G401.6 (cell line): ENCODE measurements around the gene NUP62CL.
A peak's percentile ranks its signal among the peaks of the same experiment; 100 is the strongest.

Experiments
- FAIRE-seq: peaks from 2 replicates; lab custom pipeline; 2012; peaks lifted over from hg19 to GRCh38; lab: Jason Lieb, UNC

Gene NUP62CL

DNA sequence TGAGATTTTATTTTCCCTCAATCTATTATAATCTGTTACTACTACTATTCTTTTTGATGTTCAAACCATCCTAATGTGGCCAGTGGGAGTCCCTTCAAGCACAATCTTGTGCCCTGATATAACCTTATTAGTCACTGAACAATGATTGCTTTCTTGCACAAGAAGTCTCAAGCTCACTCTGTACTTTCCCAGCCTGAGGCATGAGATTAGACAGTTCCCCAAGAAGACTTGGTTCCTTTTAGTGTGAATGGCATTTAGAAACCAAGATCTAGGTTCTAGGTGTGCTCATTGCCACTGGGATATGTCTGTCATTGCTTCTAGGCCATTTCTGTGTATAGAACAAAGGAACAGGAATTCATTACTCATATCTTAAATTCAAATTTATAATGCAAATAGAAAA is 59.6 kb downstream of the NUP62CL start:
- FAIRE-seq = no peak

DNA sequence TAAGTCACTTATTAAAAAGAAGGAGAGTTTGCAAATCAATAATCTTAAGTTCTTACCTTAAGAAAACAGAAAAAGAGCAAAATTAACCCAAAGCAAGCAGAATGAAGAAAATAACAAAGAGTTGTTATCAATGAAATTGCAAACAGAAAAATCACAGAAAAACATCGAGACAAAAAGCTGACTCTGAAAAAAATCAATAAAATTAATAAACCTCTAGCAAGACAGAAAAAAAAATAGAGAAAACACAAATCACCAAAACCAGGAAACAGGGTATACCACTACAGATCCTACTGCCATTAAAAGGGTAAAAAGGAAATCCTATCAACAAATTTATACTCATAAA is 70.3 kb downstream of the NUP62CL start:
- FAIRE-seq = no peak

DNA sequence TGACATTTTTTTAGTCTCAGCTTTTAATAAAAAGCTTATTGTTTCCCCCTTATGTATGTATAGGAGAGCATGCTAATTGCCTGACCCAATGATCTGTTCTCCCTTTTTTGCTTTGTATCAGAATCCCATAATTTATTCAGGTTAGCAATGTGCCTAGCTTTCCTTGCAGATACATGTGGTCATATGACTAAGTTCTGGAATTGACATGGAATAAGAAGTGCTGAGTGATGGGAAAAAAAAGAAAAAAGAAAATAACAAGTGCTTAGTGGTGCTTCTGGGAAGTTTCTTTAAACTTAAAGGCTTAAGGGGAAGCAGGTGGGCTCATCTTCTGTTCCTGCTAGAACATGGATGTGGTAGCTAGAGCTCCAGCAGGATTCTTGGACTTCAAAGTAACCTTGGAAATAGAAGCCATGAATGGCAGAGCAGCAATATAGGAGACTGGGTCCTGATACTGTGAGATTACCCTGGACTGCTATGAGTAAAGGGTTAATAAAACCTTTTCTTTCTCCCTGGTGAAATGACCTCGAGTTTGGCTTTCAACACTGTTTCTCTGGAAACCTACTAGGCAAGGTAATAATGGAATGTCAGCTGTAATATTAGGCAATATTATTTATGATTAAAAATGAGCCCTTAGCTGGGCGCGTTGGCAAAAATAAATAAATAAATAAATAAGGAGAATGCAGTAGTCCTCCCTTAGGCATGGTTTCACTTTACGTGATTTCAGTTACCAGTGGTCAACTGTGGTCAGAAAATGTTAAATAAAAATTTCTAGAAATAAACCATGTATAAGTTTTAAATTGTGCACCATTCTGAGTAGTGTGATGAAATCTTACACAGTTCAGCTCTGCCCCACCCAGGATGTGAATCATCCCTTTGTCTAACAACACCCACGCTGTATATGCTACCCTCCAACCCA is 70.9 kb downstream of the NUP62CL start:
- no peak for FAIRE-seq

DNA sequence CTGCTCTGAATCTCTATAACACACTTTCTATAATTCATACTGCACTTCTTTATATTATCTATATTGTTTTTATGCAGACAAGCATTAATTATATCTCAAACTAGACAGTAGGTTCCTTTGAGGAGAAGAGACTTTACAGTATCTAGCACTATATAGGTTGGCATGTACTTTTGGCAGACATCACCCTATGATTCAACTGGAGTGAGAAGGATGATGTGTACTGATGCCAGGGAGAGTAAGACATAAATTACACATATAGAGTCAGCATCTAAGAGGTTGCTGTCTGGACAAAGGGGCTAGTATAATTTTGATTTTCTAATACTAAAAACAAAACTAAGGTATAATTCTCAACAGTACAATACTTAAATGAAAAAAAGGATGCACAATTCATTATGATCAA is 82.5 kb downstream of the NUP62CL start:
- no peak for FAIRE-seq

DNA sequence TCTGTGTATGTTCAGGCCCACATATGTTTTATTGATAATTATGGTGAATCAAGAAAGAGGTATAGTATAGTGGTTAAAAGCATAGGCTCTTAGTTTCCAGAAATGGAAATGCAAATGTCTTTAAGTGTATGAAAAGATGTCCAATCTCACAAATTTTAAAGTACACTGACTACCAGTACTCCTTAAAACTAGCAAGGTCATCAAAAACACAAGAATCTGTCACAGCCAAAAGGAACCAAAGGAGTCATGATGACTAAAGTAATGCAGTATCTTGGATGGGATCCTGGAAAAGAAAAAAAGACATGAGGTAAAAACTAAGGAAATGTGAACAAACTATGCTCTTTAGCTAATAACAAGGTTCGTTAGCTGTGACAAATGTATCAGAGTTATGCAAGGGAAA is 87.0 kb downstream of the NUP62CL start:
- FAIRE-seq = no peak

DNA sequence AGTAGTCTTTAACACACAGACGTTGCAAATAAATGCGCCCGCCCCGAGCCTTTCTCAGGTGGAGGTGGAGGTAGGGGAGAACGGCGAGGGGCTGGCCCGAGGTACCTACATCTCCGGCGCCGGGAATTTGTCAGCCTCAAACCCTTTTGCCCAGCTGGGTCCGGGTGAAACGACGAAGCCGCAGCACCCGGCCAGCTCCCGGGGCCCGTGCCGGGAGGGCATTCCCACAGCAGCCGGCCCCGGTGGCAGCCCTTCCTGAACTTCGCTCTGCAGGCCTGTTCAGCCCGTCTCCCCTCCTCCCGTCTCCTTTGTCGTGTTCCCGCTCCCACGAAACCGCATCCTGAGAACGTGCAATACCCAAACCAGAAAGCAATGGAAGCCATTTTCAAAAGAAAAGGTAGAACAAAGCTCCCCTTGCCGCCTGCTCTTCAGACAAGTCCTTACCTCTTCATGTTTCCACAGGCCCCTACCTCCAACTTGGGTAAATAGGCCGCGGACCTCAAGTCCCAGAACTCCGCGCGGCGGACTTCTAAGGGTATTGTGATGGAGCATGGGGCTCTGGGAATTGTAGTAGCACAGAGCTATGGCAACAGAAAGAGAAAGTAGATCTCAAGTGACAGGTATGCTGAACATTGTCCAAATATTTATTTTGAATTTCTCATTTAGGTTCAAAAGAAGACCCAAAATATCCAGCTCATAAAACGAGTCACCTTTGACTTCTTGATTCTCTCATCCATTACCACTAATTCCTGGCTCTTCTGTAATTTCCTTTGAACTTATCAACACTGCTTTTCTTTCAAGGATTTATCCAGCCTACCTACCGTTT is 87.7 kb downstream of the NUP62CL start, which contains the start of gene RBM41:
RBM41 (minus strand) TSS at position 501 of the 826 bp plus-strand sequence; CDS start at position 452, 49 bp downstream.
- FAIRE-seq = peak; percentile 97

DNA sequence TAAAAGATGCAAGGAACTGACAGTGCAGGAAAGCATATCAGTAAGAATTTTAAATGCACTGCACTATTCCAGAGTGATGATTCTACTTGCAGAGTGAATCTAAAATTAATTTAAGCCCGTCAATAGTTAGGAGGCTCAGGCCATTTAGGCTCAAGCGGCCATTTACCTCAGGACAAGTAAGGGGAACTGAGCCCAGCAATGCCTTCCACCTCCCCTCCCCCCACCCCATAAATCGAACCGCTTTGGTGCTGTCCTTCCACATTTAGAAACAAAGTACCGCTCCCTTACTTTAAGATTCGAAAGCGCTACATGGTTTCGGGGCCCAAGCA is 88.3 kb downstream of the NUP62CL start:
- no peak for FAIRE-seq

DNA sequence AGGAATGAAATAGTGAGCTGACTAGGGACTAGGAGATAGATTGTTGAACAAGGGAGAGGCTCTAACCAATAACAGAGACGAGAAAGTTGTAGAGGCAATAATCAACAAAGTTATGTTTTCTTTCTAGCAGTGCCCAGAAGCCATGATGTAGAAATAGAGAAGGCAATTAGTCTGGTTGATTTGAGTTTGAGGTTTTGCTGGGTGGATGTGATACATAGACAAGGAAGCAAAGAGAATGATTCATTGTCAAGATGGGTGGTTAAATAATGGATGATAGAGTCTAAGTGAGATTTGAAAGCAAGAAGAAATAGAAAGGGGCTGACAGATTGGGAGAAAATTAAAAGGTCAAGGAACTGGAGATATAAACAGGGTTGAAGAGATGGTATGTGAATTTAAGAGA is 98.8 kb downstream of the NUP62CL start:
- no peak for FAIRE-seq

DNA sequence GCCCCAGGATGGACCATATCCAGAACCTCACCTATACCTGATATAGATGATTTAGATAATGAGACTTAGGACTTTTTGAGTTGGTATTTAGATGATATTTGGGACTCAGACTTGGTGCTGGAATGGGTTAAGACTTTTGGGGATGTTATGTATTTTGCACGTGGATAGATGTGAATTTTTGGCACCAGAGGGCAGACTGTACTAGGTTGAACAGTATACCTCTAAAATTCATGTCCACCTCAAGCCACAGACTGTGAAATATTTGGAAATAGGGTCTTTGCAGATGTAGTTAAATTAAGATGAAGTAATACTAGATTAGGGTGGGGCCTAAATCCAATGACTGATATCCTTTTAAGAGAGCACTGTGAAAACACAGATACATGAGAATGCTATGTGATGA is 103.3 kb downstream of the NUP62CL start:
- FAIRE-seq = no peak

DNA sequence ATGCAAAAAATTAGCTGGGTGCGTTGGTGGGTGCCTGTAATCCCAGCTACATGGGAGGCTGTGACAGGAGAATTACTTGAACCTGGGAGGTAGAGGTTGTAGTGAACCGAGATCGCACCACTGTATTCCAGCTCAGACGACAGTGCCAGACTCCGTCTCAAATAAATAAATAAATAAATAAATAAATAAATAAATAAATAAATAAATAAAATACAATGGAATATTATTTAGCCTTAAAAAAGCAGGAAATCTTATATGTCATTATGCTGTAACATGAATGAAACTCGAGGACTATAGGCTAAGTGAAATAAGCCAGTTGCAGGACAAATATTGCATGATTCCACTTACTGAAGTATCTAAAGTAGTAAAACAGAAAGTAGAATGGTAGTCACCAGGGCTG is 130.1 kb downstream of the NUP62CL start:
- FAIRE-seq = no peak
